EL (cell line): ENCODE data around the gene SCARF2.
A peak's percentile ranks its signal among the peaks of the same experiment; 100 is the strongest.
"Not testable (repeated sequence)": the region's sequence is repeated elsewhere in the genome, so short reads cannot be mapped to it uniquely, and the experiment has no call there.

ENCODE experiments used
- DNase-seq: peaks from one replicate; pipeline ENCODE4 v3.0.0-alpha.2; 2016

Gene SCARF2, protein sequence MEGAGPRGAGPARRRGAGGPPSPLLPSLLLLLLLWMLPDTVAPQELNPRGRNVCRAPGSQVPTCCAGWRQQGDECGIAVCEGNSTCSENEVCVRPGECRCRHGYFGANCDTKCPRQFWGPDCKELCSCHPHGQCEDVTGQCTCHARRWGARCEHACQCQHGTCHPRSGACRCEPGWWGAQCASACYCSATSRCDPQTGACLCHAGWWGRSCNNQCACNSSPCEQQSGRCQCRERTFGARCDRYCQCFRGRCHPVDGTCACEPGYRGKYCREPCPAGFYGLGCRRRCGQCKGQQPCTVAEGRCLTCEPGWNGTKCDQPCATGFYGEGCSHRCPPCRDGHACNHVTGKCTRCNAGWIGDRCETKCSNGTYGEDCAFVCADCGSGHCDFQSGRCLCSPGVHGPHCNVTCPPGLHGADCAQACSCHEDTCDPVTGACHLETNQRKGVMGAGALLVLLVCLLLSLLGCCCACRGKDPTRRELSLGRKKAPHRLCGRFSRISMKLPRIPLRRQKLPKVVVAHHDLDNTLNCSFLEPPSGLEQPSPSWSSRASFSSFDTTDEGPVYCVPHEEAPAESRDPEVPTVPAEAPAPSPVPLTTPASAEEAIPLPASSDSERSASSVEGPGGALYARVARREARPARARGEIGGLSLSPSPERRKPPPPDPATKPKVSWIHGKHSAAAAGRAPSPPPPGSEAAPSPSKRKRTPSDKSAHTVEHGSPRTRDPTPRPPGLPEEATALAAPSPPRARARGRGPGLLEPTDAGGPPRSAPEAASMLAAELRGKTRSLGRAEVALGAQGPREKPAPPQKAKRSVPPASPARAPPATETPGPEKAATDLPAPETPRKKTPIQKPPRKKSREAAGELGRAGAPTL

DNA sequence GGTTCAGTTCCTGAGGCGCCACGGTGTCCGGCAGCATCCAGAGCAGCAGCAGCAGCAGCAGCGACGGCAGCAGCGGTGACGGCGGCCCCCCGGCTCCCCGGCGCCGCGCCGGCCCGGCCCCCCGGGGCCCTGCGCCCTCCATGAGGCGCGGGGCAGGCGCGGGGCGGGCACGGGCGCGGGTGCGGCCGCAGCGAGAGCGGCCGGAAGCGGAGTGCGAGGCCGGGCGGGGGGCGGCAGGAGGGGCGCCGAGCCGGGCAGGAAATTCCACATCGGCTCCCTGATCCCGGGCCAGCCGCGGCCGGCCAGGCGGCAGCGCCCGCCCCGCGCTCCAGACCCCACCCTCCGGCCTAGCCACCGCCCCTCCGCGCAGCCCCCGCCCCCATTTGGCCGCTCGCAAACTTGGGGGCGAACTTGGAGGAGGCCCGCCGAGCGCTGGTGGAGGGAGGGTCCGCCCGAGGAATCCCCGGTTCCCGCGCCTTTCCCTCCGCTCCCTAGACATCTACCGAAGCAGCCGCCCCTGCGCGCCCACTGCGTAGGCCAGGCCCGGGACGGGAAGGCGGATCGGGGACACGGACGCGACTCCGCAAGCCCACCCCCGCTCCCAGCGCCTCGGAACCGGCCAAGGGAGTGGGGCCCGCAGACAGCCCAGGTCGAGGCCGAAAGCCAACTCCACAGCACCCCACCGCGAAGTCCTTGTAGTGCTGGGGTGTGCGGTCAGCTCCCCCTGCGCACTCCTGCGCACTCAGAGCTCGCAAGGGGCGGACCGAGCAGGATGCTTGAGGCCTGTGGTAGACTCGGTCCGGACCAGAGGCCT lies at the start of gene SCARF2:
TSS of gene SCARF2 (minus strand) at position 213 of the 814 bp plus-strand sequence. CDS start at position 142, 71 bp downstream.
- peak; percentile 71 for DNase-seq

- no peak for DNase-seq
Measured at GRCh38 chr22:20486229-20486628, 48.6 kb upstream of the SCARF2 start.

GRCh38 chr22:20484948-20485683 lies 47.5 kb upstream of the SCARF2 start:
- no peak for DNase-seq

- no peak for DNase-seq
Measured at GRCh38 chr22:20483771-20484170, 46.1 kb upstream of the SCARF2 start.

- DNase-seq: not testable (repeated sequence)
Measured at GRCh38 chr22:20483143-20483506, 45.5 kb upstream of the SCARF2 start.

DNA sequence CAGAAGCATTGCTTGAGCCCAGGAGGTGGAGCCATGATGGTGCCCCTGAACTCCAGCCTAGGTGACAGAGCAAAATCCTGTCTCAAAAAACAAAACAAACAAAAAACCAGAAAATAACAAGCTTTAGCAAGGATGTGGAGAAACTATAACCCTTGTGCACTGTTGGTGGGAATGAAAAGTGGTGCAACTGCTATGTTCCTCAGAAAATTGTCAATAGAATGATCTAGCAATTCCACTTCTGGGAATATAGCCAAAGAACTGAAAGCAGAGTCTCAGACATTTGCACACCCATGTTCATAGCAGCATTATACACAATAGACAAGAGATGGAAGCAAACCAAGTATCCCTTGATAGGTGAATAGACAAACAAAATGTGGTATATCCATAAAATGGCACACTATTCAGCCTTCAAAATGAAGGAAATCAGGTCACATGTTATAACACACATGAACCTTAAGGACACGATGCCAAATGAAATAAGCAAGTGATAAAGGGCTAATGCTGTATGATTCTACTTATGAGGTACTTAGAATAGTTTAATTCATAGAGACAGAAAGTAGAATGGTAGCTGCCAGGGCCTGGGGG lies 42.1 kb upstream of the SCARF2 start:
- DNase-seq: no peak

DNA sequence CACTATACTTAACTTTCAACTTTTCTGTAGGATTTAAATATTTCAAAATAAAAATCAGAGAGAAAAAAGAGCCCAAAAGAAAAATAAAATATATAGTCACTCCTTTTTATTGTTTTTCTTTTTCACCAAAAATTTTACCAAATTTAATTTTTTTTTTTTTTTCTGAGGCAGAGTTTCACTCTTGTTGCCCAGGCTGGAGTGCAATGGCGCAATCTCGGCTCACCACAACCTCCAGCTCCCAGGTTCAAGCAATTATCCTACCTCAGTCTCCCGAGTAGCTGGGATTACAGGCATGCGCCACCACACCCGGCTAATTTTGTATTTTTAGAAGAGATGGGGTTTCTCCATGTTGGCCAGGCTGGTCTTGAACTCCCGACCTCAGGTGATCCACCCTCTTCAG lies 40.4 kb upstream of the SCARF2 start:
- DNase-seq: not testable (repeated sequence)

DNA sequence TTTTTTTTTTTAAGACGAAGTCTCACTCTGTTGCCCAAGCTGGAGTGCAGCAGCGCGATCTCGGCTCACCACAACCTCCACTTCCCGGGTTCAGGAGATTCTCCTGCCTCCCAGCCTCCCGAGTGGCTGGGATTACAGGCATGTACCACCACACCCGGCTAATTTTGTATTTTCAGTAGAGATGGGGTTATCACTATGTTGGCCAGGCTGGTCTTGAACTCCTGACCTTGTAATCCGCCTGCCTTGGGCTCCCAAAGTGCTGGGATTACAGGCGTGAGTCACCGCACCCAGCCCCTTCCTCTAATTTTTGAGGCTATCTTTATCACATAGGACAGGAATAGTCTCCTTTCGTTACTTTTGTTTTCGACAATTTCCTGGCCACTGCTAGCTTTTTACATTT lies 37.9 kb upstream of the SCARF2 start:
- DNase-seq: not testable (repeated sequence)

DNA sequence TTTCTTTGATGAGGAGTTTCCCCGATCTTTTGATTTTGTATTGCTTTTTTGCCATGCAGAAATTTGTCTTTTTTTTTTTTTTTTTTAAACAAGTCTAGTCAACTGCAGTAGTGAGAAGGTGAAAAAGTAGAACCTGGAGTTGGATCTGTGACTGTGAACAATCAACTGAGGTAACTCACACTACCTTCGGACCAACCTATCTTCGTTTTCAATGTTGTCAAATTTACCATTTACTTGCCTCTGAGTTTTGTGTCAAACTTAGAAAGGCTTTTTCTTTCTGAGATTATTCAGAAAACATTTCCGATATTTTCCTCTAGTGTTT lies 37.5 kb upstream of the SCARF2 start:
- no peak for DNase-seq

DNA sequence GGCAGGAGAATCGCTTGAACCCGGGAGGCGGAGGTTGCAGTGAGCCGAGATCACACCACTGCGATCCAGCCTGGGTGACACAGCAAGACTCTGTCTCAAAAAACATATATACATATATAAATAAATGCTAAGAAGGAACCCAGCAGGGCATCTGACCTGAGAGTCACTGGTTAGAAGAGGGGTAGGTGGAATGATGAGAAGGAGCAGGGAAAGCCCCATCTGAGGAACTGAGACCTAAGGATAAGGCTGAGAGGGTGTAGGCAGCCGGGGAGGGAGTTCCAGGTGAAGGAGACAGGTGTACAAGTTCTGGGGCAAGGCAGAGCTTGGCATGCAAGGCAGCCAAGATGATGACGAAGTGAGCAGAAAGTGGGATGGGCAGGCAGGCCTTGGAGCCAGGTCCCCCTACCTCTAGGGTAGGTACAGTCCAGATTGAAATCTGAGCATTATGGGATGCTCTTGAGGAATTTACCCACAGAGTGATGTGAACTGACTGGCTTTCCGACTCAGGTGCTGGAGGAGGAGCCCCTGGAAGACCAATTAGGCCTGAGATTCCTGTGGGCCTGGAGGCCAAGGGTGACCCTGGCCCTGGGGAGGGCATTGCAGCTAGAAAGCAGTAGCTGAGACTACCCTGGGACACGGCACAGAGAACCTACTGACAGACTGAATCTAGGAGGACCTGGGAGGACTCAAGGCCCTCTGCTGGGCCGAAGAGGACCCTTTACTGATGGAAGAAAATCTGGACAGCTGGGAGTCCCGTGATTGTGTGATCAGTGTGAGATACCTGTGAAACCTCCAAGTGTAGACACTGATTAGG lies 35.2 kb upstream of the SCARF2 start:
- no peak for DNase-seq

DNA sequence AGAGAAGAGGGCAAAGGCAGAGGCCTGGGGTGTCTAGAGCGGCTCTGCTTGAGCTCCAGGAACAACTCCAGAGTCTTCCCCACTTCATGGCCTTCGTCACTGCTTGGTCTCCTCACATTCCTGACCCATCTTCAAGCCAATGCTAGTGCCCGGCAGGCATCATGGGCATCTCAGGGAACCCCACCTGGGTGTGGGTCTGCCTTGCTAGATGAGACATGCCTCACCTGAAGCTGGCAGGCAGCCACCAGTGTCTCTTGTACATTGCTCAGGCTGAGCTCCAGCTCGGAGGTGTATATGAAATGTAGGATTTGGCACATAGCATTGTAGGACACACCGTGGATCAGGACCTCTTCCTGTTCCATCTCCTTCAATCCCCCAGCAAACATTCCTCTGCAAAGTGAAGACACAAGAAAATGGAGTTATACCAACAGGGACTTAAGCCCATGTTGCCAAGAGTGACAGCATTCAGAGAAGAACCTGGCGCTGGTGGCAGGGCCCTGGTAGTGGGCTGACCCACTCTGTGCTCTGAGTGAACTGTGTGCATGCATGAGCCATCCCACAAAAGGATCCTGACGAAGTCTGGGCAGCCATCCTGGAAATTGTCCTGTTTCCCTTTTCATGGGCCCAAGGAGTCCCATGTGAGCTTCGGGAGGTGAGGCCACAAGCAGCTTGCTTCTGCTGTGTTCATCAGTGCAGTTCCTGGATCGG lies 33.7 kb upstream of the SCARF2 start:
- no peak for DNase-seq

DNA sequence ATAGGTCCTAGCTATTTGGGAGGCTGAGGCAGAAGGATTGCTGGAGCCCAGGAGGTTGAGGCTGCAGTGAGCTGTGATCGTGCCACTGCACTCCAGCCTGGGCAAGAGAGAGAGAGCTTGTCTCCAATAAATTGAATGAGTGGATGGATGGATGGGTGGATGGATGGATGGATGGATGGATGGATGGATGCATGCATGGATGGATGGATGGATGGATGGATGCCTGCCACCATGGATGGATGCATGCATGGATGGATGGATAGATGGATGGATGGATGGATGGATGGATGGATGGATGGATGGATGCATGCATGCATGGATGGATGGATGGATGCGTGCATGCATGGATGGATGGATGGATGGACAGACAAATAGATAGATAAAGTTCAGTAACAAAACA lies 32.9 kb upstream of the SCARF2 start:
- DNase-seq: not testable (repeated sequence)

GRCh38 chr22:20469110-20469868 lies 31.7 kb upstream of the SCARF2 start:
- DNase-seq: no peak

DNA sequence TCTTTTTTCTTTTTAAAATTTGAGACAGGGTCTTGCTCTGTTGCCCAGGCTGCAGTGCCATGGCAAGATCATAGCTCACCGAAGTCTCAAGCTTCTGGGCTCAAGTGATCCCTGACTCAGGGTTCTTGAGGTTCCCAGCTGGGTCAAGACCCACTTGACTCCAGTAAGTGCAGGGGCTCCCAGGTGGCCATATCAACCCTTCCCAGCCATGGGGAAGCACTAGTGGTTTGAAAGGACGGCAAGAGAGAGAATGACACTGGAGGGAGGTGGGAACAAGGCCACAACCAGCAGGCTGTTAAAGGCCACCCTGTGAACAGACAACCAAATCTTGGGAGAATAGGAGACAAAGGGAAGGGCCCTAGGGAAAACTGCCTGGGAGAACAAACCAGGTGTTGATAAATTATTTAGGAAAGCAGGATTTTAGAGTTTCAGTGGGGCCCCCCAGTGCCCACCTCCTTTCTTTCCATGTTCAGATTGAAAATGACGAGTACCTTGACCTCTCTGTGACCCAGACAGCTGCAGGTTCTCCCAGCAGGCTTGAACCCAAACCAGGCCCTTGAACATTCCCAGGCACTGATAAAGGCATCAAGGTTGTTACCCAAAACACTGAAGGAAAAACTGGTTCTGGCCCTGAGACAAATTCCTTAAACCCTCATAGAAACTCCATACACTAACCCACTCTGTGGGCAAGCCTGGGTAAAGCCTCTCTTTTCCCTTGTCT lies 29.2 kb upstream of the SCARF2 start:
- DNase-seq: no peak

DNA sequence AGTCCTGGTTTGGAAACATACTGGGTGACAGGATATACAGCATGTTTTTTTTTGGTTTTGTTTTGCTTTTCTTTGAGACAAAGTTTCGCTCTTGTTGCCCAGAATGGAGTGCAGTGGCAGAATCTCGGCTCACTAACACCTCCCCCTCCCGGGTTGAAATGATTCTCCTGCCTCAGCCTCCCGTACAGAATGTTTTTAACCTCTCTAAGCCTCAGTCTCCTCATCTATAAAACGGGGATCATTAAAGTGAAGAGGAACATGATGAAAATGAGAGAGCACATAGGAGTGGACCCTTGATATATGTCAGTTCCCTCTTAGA lies 28.1 kb upstream of the SCARF2 start:
- DNase-seq: no peak

DNA sequence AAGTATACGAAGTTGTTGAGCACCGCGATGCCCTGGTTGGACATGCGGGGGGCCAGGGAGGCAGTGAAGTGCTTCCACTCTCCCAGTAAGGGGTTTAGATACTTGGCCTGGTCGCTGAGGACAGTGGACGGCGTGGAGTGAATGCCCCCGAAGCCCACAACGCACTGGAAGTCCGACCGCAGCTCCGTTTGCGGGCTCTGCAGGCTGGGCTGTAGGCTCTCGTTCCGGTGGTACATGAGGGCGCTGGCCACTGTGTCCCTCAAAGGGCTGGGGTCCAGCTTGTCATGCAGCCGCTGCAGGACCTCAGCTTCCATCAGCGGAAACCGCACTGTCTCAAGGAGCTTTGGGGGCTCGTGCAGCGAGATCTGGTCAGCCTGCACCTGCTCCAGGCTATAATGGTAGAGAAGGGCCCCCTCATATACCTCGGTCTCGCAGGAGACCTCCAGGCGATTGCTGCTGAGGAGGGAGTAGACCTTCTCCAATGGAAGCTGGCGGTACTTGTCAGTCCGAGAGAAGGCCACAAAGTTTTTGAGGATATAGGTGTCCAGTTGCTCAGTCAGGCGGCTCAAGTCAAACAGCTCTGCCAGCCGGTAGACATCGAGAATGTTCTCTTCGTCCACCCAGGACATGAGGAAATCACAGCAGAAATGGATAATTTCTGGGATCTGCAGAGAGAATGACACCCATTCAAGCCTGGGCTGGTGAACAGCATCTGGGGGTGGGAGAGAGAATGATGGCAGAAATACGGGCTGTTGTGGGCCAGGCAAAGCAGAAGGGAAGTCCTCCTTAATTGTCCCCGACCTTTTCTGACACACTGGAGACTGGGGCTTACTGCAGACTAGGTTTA lies 27.5 kb upstream of the SCARF2 start:
- no peak for DNase-seq

DNA sequence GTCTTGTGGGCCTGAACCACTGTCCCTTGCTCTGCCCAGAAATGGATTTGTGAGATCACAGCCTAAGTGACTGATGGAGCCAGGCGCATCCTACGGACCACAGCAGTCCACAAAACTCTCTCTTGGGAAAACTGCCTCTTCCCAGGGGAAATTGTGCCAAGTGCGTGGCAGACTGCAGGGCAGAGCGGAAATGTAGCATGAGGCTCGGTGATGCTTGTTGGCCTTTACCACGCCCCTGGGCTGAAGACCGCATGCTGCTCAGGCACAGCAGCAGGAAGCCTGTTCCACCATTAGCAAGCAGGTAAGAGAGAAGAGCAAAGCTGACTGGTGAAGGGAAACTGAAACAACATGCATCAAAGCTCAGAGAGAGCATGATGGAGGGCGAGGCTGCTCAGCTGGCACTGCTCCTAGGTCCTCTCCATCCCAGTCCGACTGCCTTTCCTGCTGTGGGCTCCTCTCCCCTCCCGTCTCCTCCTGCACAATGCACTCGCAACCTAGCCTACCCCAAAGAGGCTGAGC lies 26.5 kb upstream of the SCARF2 start:
- no peak for DNase-seq
